GM21529 (cell line): Measurements from ENCODE around the gene BCL2.
"Not testable (repeated sequence)": the region's sequence is repeated elsewhere in the genome, so short reads cannot be mapped to it uniquely, and the experiment has no call there.

ENCODE experiments used
- ATAC-seq: cut with Tn5 transposase; IDR thresholded peaks from one replicate; pipeline ENCODE4 v1.9.1; 2021; ENCODE audit not compliant: unreplicated experiment

Gene BCL2

GRCh38 chr18:63319383-63320122 lies at the start of gene BCL2:
BCL2 (minus strand) TSS chr18:63319769.
- ATAC-seq: peak; percentile 5

- ATAC-seq: no peak
Measured at GRCh38 chr18:63368611-63369010, 49.0 kb upstream of the BCL2 start.

GRCh38 chr18:63367053-63367953 lies 47.7 kb upstream of the BCL2 start, which contains the start of gene KDSR:
KDSR (minus strand) TSS chr18:63367206; CDS start chr18:63367118, 88 bp downstream.
- peak; percentile 88 for ATAC-seq

GRCh38 chr18:63366213-63367052 lies 46.9 kb upstream of the BCL2 start:
- peak; percentile 36 for ATAC-seq

GRCh38 chr18:63365876-63366212 lies 46.3 kb upstream of the BCL2 start:
- ATAC-seq: no peak

GRCh38 chr18:63363951-63364350 lies 44.4 kb upstream of the BCL2 start:
- ATAC-seq: no peak

GRCh38 chr18:63363420-63363819 lies 43.9 kb upstream of the BCL2 start:
- not testable (repeated sequence) for ATAC-seq

- no peak for ATAC-seq
Measured at GRCh38 chr18:63356272-63356896, 36.8 kb upstream of the BCL2 start.

GRCh38 chr18:63350230-63350629 lies 30.7 kb upstream of the BCL2 start:
- ATAC-seq: no peak

GRCh38 chr18:63348508-63349136 lies 29.1 kb upstream of the BCL2 start:
- ATAC-seq: no peak

GRCh38 chr18:63346480-63347183 lies 27.1 kb upstream of the BCL2 start:
- ATAC-seq: no peak

- ATAC-seq: no peak
Measured at GRCh38 chr18:63346031-63346430, 26.5 kb upstream of the BCL2 start.

- ATAC-seq: no peak
Measured at GRCh38 chr18:63344918-63345317, 25.3 kb upstream of the BCL2 start.

- ATAC-seq: no peak
Measured at GRCh38 chr18:63344263-63344662, 24.7 kb upstream of the BCL2 start.

- ATAC-seq: peak; percentile 73
Measured at GRCh38 chr18:63342206-63342605, 22.6 kb upstream of the BCL2 start.

GRCh38 chr18:63339920-63340484 lies 20.4 kb upstream of the BCL2 start:
- ATAC-seq: no peak

- no peak for ATAC-seq
Measured at GRCh38 chr18:63336366-63337099, 17.0 kb upstream of the BCL2 start.

GRCh38 chr18:63331105-63331504 lies 11.5 kb upstream of the BCL2 start:
- ATAC-seq: no peak
